ENCODE data around the gene EIPR1. TPM values are rescaled to one million over a fixed set of nuclear protein-coding genes. Genes with fewer than 3 reads are reported as not detected.
"Not testable (repeated sequence)": the region's sequence is repeated elsewhere in the genome, so short reads cannot be mapped to it uniquely, and the experiment has no call there.

Gene EIPR1
- total RNA-seq, 2 experiments from 2014 or later, result 36.2 to 42.7 TPM

GRCh38 chr2:3185910-3186309, 191.7 kb downstream of the EIPR1 start:
- DNase-seq, result no peak

GRCh38 chr2:3185256-3185655, 192.4 kb downstream of the EIPR1 start:
- ChIA-PET CTCF (no interaction called here), POLR2A (no interaction called here)
- DNase-seq, result no peak
- Mint-ChIP-seq H3K36me3 (ENCODE audit: low read depth) (no peaks in the 10 kb centered on the region), H3K9me3 (no peaks in the 10 kb centered on the region), H3K27me3 (no peaks in the 10 kb centered on the region), H3K4me3 (no peak overlapping the region), H3K27ac (no peak overlapping the region), H3K4me1 (no peaks in the 10 kb centered on the region)

More at GRCh38 chr2:3185910-3186309, 191.7 kb downstream of the EIPR1 start:
- no peaks in the 10 kb centered on the region for H3K9me3 Mint-ChIP-seq
- no peaks in the 10 kb centered on the region for H3K27me3 Mint-ChIP-seq
- ChIA-PET CTCF (no interaction called here), POLR2A (no interaction called here)
- no peaks in the 10 kb centered on the region for H3K4me1 Mint-ChIP-seq
- no peak overlapping the region for H3K4me3 Mint-ChIP-seq
- H3K27ac Mint-ChIP-seq, result no peak overlapping the region
- no peaks in the 10 kb centered on the region for H3K36me3 Mint-ChIP-seq (ENCODE audit: low read depth)

DNA sequence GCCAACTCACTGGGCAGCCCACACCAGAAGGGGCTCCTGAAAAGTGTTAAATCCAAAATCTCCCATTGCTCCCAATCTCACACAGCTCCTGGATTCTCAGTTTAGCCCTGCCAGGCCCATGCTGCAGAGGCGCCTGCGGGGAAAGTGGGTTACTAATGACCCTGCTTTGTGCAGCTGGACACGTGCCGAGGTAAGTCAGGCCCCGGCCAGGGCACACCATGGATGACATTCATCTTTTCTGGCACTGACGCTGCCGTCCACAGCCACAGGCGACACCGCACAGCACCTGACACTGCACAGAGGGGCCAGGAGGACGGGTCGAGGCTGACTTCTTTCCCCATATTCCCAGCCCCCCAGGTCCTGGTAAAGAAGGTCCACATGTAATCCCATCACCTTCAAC, 193.5 kb downstream of the EIPR1 start:
- DNase-seq, result no peak
- H3K4me3 Mint-ChIP-seq, result no peak overlapping the region
- ChIA-PET POLR2A (no interaction called here), CTCF (no interaction called here)
- no peak overlapping the region for H3K27ac Mint-ChIP-seq
- H3K27me3 Mint-ChIP-seq, result no peaks in the 10 kb centered on the region
- no peaks in the 10 kb centered on the region for H3K4me1 Mint-ChIP-seq
- no peaks in the 10 kb centered on the region for H3K9me3 Mint-ChIP-seq
- no peaks in the 10 kb centered on the region for H3K36me3 Mint-ChIP-seq (ENCODE audit: low read depth)

GRCh38 chr2:3183766-3184165, 193.9 kb downstream of the EIPR1 start:
- no peak overlapping the region for H3K4me3 Mint-ChIP-seq
- no peak for DNase-seq
- no peaks in the 10 kb centered on the region for H3K4me1 Mint-ChIP-seq
- POLR2A ChIA-PET, result no interaction called here
- no peaks in the 10 kb centered on the region for H3K27me3 Mint-ChIP-seq
- H3K27ac Mint-ChIP-seq, result no peak overlapping the region
- no peaks in the 10 kb centered on the region for H3K9me3 Mint-ChIP-seq
- no peaks in the 10 kb centered on the region for H3K36me3 Mint-ChIP-seq (ENCODE audit: low read depth)
- CTCF ChIA-PET, result no interaction called here

DNA sequence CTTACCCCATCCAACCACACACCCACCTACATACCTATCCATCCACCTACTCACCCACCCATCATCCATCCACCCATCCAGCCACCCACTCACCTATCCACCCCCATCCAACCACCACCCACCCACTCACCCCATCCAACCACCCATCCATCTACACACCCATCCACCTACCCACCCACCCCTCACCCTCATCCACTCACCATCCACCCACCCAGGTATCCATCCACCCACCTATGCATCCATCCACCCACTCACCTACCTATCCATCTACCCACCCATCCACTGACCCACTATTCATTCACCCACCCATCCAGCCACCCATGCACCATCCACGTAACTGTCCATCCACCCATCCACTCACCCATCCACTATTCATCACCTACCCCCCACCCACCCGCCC, 194.8 kb downstream of the EIPR1 start:
- POLR2A ChIA-PET, result no interaction called here
- H3K9me3 Mint-ChIP-seq, result no peaks in the 10 kb centered on the region
- H3K27me3 Mint-ChIP-seq, result no peaks in the 10 kb centered on the region
- no peak for DNase-seq
- no peak overlapping the region for H3K4me3 Mint-ChIP-seq
- H3K27ac Mint-ChIP-seq, result no peak overlapping the region
- H3K36me3 Mint-ChIP-seq (ENCODE audit: low read depth), result no peaks in the 10 kb centered on the region
- H3K4me1 Mint-ChIP-seq, result no peaks in the 10 kb centered on the region
- CTCF ChIA-PET, result no interaction called here

- H3K27me3 Mint-ChIP-seq, result no peaks in the 10 kb centered on the region
- no peaks in the 10 kb centered on the region for H3K36me3 Mint-ChIP-seq (ENCODE audit: low read depth)
- no peak overlapping the region for H3K27ac Mint-ChIP-seq
- CTCF ChIA-PET, result no interaction called here
- no peaks in the 10 kb centered on the region for H3K9me3 Mint-ChIP-seq
- H3K4me1 Mint-ChIP-seq, result no peaks in the 10 kb centered on the region
- POLR2A ChIA-PET, result no interaction called here
- no peak overlapping the region for H3K4me3 Mint-ChIP-seq
- no peak for DNase-seq
These were observed 196.1 kb downstream of the EIPR1 start for GRCh38 chr2:3181416-3182010.

GRCh38 chr2:3180909-3181221, 196.8 kb downstream of the EIPR1 start:
- CTCF ChIA-PET; H3K4me1 Mint-ChIP-seq; H3K36me3 Mint-ChIP-seq (ENCODE audit: low read depth); H3K27ac Mint-ChIP-seq; H3K4me3 Mint-ChIP-seq; H3K27me3 Mint-ChIP-seq; DNase-seq; H3K9me3 Mint-ChIP-seq; POLR2A ChIA-PET: not testable (repeated sequence)

- Mint-ChIP-seq H3K27ac (no peak overlapping the region), H3K4me3 (no peak overlapping the region), H3K27me3 (no peaks in the 10 kb centered on the region), H3K36me3 (ENCODE audit: low read depth) (no peaks in the 10 kb centered on the region), H3K4me1 (no peaks in the 10 kb centered on the region), H3K9me3 (no peaks in the 10 kb centered on the region)
- ChIA-PET POLR2A (no interaction called here), CTCF (interaction anchor here (1.2 kb wide), 1 partner anchor 12 kb away, joined by 3 read pairs; no protein-coding TSS in a partner anchor)
- no peak for DNase-seq
These were observed 197.3 kb downstream of the EIPR1 start for GRCh38 chr2:3180082-3180908.

- no peaks in the 10 kb centered on the region for H3K9me3 Mint-ChIP-seq
- no peaks in the 10 kb centered on the region for H3K36me3 Mint-ChIP-seq (ENCODE audit: low read depth)
- no peak overlapping the region for H3K27ac Mint-ChIP-seq
- CTCF ChIA-PET, result interaction anchor here (1.2 kb wide), 1 partner anchor 11 kb away, joined by 3 read pairs; no protein-coding TSS in a partner anchor
- no peak overlapping the region for H3K4me3 Mint-ChIP-seq
- POLR2A ChIA-PET, result no interaction called here
- no peaks in the 10 kb centered on the region for H3K4me1 Mint-ChIP-seq
- no peak for DNase-seq
- no peaks in the 10 kb centered on the region for H3K27me3 Mint-ChIP-seq
These were observed 198.0 kb downstream of the EIPR1 start for GRCh38 chr2:3179626-3180025.

DNA sequence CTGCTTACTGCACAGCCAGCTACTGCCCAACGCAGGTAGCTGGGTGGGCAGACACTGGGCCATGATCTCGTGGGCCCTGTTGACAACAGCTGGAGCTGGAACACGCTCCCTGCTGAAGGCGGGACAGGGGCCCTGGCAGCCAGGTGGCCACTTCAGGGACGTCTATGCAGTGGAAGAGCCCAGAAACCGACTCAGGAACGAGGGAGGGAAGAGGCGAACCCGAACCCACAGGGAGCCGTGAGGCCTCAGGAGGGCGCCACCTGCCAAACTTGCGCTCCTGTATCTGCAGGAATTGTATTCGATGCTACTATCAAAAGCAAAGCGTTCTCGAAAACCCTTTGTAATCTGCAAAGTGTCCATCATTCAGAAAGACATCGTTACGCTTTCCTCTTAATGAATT, 198.4 kb downstream of the EIPR1 start:
- CTCF ChIA-PET, result interaction anchor here (1.2 kb wide), 1 partner anchor 11 kb away, joined by 3 read pairs; no protein-coding TSS in a partner anchor
- DNase-seq, result no peak
- H3K36me3 Mint-ChIP-seq (ENCODE audit: low read depth), result no peaks in the 10 kb centered on the region
- no peak overlapping the region for H3K4me3 Mint-ChIP-seq
- H3K27ac Mint-ChIP-seq, result no peak overlapping the region
- no peaks in the 10 kb centered on the region for H3K9me3 Mint-ChIP-seq
- no peaks in the 10 kb centered on the region for H3K27me3 Mint-ChIP-seq
- POLR2A ChIA-PET, result no interaction called here
- H3K4me1 Mint-ChIP-seq, result no peaks in the 10 kb centered on the region

DNA sequence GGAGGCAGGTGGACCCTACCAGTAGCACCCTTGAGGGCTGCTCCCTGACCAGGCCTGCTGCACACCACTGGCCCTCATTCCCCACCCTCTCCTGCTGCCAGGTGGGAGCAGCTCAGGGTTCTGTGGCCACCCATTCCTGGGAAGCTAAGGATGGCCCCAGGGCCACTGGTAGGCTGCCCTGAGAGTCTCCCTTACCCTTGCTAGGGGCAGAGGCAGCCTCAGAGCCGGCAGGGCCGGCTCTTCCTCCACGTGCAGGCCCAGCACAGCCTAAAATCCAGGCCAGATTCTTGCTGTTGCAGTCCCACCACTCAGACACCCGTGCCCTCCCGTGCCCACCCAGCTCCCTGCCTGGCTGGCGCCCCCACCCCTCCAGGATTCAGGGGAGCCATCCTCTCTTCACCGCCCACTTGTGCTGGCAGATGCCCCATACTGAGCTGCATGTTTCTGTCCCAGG, 199.0 kb downstream of the EIPR1 start:
- no peaks in the 10 kb centered on the region for H3K36me3 Mint-ChIP-seq (ENCODE audit: low read depth)
- no peaks in the 10 kb centered on the region for H3K4me1 Mint-ChIP-seq
- H3K4me3 Mint-ChIP-seq, result no peak overlapping the region
- CTCF ChIA-PET, result interaction anchor here (1.2 kb wide), 1 partner anchor 10 kb away, joined by 3 read pairs; no protein-coding TSS in a partner anchor
- no peak overlapping the region for H3K27ac Mint-ChIP-seq
- no peaks in the 10 kb centered on the region for H3K9me3 Mint-ChIP-seq
- no peak for DNase-seq
- POLR2A ChIA-PET, result no interaction called here
- no peaks in the 10 kb centered on the region for H3K27me3 Mint-ChIP-seq

GRCh38 chr2:3177891-3178577, 199.6 kb downstream of the EIPR1 start:
- DNase-seq, result no peak
- Mint-ChIP-seq H3K4me3 (no peak overlapping the region), H3K36me3 (ENCODE audit: low read depth) (no peaks in the 10 kb centered on the region), H3K27ac (no peak overlapping the region), H3K9me3 (no peaks in the 10 kb centered on the region), H3K27me3 (no peaks in the 10 kb centered on the region), H3K4me1 (no peaks in the 10 kb centered on the region)
- ChIA-PET POLR2A (no interaction called here), CTCF (no interaction called here)

DNA sequence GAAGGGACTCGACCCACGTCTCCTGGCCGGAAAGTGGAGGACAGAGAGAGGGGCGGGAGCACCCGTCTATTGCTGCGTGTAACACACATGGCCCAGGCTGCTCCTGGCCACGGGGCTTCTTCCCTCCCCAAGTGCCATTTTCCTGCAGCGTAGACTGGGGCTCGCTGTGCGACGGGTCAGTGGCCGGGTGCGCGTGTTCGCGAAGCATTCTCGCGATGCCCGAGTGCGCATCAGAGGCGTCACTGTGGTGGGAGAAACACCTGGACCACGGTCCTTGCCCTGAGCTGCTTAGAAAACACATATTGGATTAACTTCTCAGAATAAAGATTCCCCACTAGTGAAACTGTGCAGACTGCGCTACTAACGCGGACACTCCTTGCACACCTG, 200.8 kb downstream of the EIPR1 start:
- ChIA-PET CTCF (no interaction called here), POLR2A (no interaction called here)
- H3K4me1 Mint-ChIP-seq, result no peaks in the 10 kb centered on the region
- no peak for DNase-seq
- no peaks in the 10 kb centered on the region for H3K27me3 Mint-ChIP-seq
- no peaks in the 10 kb centered on the region for H3K36me3 Mint-ChIP-seq (ENCODE audit: low read depth)
- no peaks in the 10 kb centered on the region for H3K9me3 Mint-ChIP-seq
- no peak overlapping the region for H3K27ac Mint-ChIP-seq
- no peak overlapping the region for H3K4me3 Mint-ChIP-seq
